Loucy (cell line): ENCODE measurements around the gene ELOVL7.

Experiments
- EZH2phosphoT487 ChIP-seq: fragments of 200-600 bp; IDR thresholded peaks from 2 replicates; pipeline ENCODE4 v1.6.1; 2018; ENCODE audit warnings: antibody characterized with exemption, mild to moderate bottlenecking, moderate library complexity, borderline replicate concordance
- TF ChIP-seq, protein P1 (sequence below): fragments of 200-600 bp; sonication (generic); conservative IDR thresholded peaks from 2 replicates; pipeline ENCODE4 v1.5.1; 2014; ENCODE audit warnings: mild to moderate bottlenecking, antibody characterized with exemption, low read length

DNA sequence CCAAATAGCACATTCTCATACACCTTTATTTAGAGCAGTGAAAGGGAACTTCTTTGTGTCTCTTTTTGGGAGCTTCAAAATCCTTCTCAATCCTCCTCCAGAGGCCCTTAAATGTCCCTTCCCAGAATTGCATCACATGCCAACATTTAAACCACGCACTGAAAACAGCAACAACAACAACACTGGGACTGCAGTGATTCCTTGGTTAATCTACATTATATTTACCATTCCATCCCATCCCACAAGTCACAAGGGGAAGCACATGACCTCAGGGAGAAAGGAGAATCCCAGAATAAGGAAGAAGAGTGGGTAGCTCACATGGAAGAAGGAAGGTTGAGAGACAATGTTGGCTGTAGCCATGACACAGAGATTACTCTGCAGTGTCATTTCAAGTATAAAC, 41.1 kb downstream of the ELOVL7 start:
- TF ChIP-seq, protein P1, sequence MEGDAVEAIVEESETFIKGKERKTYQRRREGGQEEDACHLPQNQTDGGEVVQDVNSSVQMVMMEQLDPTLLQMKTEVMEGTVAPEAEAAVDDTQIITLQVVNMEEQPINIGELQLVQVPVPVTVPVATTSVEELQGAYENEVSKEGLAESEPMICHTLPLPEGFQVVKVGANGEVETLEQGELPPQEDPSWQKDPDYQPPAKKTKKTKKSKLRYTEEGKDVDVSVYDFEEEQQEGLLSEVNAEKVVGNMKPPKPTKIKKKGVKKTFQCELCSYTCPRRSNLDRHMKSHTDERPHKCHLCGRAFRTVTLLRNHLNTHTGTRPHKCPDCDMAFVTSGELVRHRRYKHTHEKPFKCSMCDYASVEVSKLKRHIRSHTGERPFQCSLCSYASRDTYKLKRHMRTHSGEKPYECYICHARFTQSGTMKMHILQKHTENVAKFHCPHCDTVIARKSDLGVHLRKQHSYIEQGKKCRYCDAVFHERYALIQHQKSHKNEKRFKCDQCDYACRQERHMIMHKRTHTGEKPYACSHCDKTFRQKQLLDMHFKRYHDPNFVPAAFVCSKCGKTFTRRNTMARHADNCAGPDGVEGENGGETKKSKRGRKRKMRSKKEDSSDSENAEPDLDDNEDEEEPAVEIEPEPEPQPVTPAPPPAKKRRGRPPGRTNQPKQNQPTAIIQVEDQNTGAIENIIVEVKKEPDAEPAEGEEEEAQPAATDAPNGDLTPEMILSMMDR: no peak
- TF ChIP-seq EZH2phosphoT487: no peak
